Measurements from ENCODE around the gene GSS. TPM values are rescaled to one million over a fixed set of nuclear protein-coding genes. Genes with fewer than 3 reads are reported as not detected.

Gene GSS
- total and polyA plus RNA-seq, 4 donors, result 32.6 to 52.7 (median 47.9) TPM

DNA sequence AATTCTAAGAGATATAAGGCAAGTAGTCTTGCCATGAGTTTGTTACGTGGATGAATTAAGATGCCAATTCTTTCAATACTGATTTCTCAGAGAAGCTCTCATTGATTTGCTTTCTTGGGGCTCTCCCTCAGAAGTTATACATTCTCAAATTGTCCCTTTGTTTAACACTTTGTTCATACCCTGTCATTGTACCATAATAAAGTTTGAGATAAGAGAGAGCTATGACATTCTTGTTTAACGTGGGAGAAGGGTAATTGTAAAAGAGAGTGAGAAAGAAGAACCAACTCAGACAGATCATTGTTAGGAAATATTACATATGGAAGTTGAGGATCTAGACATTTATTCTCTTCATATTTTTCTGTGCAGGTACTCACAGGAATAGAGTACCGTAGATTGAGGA, 60.1 kb downstream of the GSS start:
- ATAC-seq (ENCODE audit: insufficient read depth, low FRiP score), result no peak
- TF ChIP-seq, protein P1, sequence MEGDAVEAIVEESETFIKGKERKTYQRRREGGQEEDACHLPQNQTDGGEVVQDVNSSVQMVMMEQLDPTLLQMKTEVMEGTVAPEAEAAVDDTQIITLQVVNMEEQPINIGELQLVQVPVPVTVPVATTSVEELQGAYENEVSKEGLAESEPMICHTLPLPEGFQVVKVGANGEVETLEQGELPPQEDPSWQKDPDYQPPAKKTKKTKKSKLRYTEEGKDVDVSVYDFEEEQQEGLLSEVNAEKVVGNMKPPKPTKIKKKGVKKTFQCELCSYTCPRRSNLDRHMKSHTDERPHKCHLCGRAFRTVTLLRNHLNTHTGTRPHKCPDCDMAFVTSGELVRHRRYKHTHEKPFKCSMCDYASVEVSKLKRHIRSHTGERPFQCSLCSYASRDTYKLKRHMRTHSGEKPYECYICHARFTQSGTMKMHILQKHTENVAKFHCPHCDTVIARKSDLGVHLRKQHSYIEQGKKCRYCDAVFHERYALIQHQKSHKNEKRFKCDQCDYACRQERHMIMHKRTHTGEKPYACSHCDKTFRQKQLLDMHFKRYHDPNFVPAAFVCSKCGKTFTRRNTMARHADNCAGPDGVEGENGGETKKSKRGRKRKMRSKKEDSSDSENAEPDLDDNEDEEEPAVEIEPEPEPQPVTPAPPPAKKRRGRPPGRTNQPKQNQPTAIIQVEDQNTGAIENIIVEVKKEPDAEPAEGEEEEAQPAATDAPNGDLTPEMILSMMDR (IDR thresholded peaks at IDR 0.05; ENCODE audit: control extremely low read depth, extremely low read depth), result no peak
- Histone ChIP-seq H3K36me3 (ENCODE audit: control insufficient read depth in 4 of 4, insufficient read depth in 4 of 4, low read length in 4 of 4) (peaks cover 0 to 2% (median 1%) of the 10 kb centered on the region in 4 donors), H3K4me3 (no peak overlapping the region), H3K4me1 (ENCODE audit: control insufficient read depth in 5 of 5, insufficient read depth in 5 of 5, low read length in 5 of 5) (peaks cover 0 to 14% (median 0%) of the 10 kb centered on the region in 5 donors), H3K27me3 (ENCODE audit: control insufficient read depth in 3 of 3, insufficient read depth in 3 of 3, low read length in 2 of 3) (no peaks in the 10 kb centered on the region), H3K9me3 (ENCODE audit: control insufficient read depth in 4 of 4, insufficient read depth in 3 of 4, low read length in 3 of 4) (no peaks in the 10 kb centered on the region), H3K27ac (ENCODE audit: low read depth in 1 of 2, low read length in 1 of 2) (no peak overlapping the region), H3K9ac (ENCODE audit: insufficient read depth in 1 of 2, low read length in 2 of 2) (no peak overlapping the region)
- DNase-seq, result no peak
- 62 to 81% methylated on average over 3 of the region's 3 CpGs for WGBS, 2 donors

DNA sequence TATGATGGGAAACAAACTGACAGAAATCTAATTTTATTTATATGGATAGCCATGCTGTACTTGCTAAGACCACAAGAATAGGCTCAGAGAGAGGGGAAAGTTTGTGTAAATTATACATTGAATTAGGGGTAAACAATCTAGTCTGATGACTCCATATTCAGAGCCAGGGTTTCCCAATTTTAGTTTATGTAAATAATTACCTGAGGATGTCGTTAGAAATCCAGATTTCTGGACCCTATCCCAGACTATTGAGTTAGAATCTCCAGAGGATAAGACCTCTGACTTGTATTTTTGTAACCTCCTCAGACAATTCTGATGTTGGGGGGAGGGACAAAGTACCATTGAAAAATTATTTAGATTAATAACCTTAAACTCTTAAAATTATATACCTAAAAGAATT, 60.9 kb downstream of the GSS start:
- DNase-seq (no peak), ATAC-seq (ENCODE audit: insufficient read depth, low FRiP score) (no peak)
- TF ChIP-seq, protein P1 (IDR thresholded peaks at IDR 0.05; ENCODE audit: control extremely low read depth, extremely low read depth), result no peak
- peaks cover 0 to 20% (median 0%) of the 10 kb centered on the region in 5 donors for H3K4me1 ChIP-seq (ENCODE audit: control insufficient read depth in 5 of 5, insufficient read depth in 5 of 5, low read length in 5 of 5)
- no peak overlapping the region for H3K4me3 ChIP-seq
- peaks cover 0 to 2% (median 1%) of the 10 kb centered on the region in 4 donors for H3K36me3 ChIP-seq (ENCODE audit: control insufficient read depth in 4 of 4, insufficient read depth in 4 of 4, low read length in 4 of 4)
- WGBS, 2 donors, result 32 to 59% methylated on average over 1 of the region's 1 CpG
- H3K27ac ChIP-seq (ENCODE audit: low read depth in 1 of 2, low read length in 1 of 2), result no peak overlapping the region
- no peaks in the 10 kb centered on the region for H3K9me3 ChIP-seq (ENCODE audit: control insufficient read depth in 4 of 4, insufficient read depth in 3 of 4, low read length in 3 of 4)
- no peak overlapping the region for H3K9ac ChIP-seq (ENCODE audit: insufficient read depth in 1 of 2, low read length in 2 of 2)
- no peaks in the 10 kb centered on the region for H3K27me3 ChIP-seq (ENCODE audit: control insufficient read depth in 3 of 3, insufficient read depth in 3 of 3, low read length in 2 of 3)

DNA sequence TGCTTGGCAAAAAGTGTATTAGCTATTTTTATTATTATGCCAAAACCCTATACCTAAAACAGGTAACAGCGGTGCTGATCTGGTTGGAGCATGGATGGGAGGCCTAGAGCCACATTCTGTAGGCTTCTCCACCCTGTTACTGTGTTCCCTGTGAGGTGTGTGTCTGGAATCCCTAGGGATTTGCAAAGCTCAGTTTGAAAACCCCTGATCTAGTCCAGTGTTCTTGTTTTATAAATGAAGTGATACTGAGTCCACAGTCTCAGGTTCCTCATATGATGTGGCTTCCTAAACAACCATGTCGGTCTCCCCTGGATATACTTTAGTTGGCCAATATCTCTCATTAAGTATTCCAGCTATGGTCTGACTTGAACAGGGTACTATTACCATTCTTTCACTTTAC, 62.9 kb downstream of the GSS start:
- H3K27ac ChIP-seq (ENCODE audit: low read depth in 1 of 2, low read length in 1 of 2), result no peak overlapping the region
- H3K4me3 ChIP-seq, result no peak overlapping the region
- peaks cover 0 to 20% (median 0%) of the 10 kb centered on the region in 5 donors for H3K4me1 ChIP-seq (ENCODE audit: control insufficient read depth in 5 of 5, insufficient read depth in 5 of 5, low read length in 5 of 5)
- H3K27me3 ChIP-seq (ENCODE audit: control insufficient read depth in 3 of 3, insufficient read depth in 3 of 3, low read length in 2 of 3), result no peaks in the 10 kb centered on the region
- no peaks in the 10 kb centered on the region for H3K9me3 ChIP-seq (ENCODE audit: control insufficient read depth in 4 of 4, insufficient read depth in 3 of 4, low read length in 3 of 4)
- H3K36me3 ChIP-seq (ENCODE audit: control insufficient read depth in 4 of 4, insufficient read depth in 4 of 4, low read length in 4 of 4), result peaks cover 0 to 2% (median 1%) of the 10 kb centered on the region in 4 donors
- 67 to 87% methylated on average over 2 of the region's 2 CpGs for WGBS, 2 donors
- H3K9ac ChIP-seq (ENCODE audit: insufficient read depth in 1 of 2, low read length in 2 of 2), result no peak overlapping the region
- DNase-seq (no peak), ATAC-seq (ENCODE audit: insufficient read depth, low FRiP score) (no peak)
- TF ChIP-seq, protein P1 (IDR thresholded peaks at IDR 0.05; ENCODE audit: control extremely low read depth, extremely low read depth), result no peak

All from lung (tissue), 12 donors.